WERI-Rb-1 (cell line): ENCODE results near the gene MATR3.

Experiments used
- DNase-seq: peaks from one replicate; pipeline ENCODE4 v3.0.0-alpha.2; 2020
- H3K27ac ChIP-seq: fragments of 250-450 bp; sonication (Bioruptor Pico); 2 replicates; pipeline ENCODE4 v1.5.1; 2020; ENCODE audit warnings: mild to moderate bottlenecking, moderate library complexity
- H3K27me3 ChIP-seq: fragments of 250-450 bp; sonication (Bioruptor Pico); 2 replicates; pipeline ENCODE4 v1.5.1; 2021; ENCODE audit warnings: mild to moderate bottlenecking, low read depth, moderate library complexity; ENCODE audit not compliant: insufficient read depth, severe bottlenecking
- H3K36me3 ChIP-seq: fragments of 250-450 bp; sonication (Bioruptor Pico); 2 replicates; pipeline ENCODE4 v1.5.1; 2020; ENCODE audit warnings: mild to moderate bottlenecking, moderate library complexity
- H3K4me3 ChIP-seq: 2 replicates; pipeline ENCODE4 v1.5.1; 2011; ENCODE audit warnings: low read depth, mild to moderate bottlenecking, control low read depth, low read length
- H3K9me3 ChIP-seq: fragments of 250-450 bp; sonication (Bioruptor Pico); 2 replicates; pipeline ENCODE4 v1.5.1; 2021; ENCODE audit warnings: mild to moderate bottlenecking, moderate library complexity; ENCODE audit not compliant: severe bottlenecking
- CTCF ChIP-seq: IDR thresholded peaks from 2 replicates; pipeline ENCODE4 v1.5.1; 2011; ENCODE audit warnings: low read depth, mild to moderate bottlenecking, control low read depth, inconsistent platforms, low read length

Gene MATR3

GRCh38 chr5:139297439-139298133 is 4.0 kb downstream of the MATR3 start:
- Histone ChIP-seq H3K36me3 (peaks cover 68% of the 10 kb centered on the region), H3K9me3 (no peaks in the 10 kb centered on the region), H3K4me3 (no peak overlapping the region), H3K27ac (no peak overlapping the region), H3K27me3 (no peaks in the 10 kb centered on the region)
- no peak for TF ChIP-seq CTCF
- DNase-seq = no peak

GRCh38 chr5:139298242-139298641 is 4.7 kb downstream of the MATR3 start:
- Histone ChIP-seq H3K36me3 (peaks cover 71% of the 10 kb centered on the region), H3K9me3 (no peaks in the 10 kb centered on the region), H3K4me3 (no peak overlapping the region), H3K27ac (no peak overlapping the region), H3K27me3 (no peaks in the 10 kb centered on the region)
- no peak for DNase-seq
- no peak for TF ChIP-seq CTCF

GRCh38 chr5:139299486-139299885 is 5.9 kb downstream of the MATR3 start:
- DNase-seq = no peak
- Histone ChIP-seq H3K27ac (no peak overlapping the region), H3K27me3 (no peaks in the 10 kb centered on the region), H3K4me3 (no peak overlapping the region), H3K36me3 (peaks cover 63% of the 10 kb centered on the region), H3K9me3 (no peaks in the 10 kb centered on the region)
- TF ChIP-seq CTCF = no peak

GRCh38 chr5:139301808-139302499 is 8.4 kb downstream of the MATR3 start:
- no peaks in the 10 kb centered on the region for H3K9me3 ChIP-seq
- no peak for TF ChIP-seq CTCF
- H3K36me3 ChIP-seq = peaks cover 44% of the 10 kb centered on the region
- no peak overlapping the region for H3K27ac ChIP-seq
- H3K4me3 ChIP-seq = no peak overlapping the region
- no peaks in the 10 kb centered on the region for H3K27me3 ChIP-seq
- DNase-seq = no peak

- H3K4me3 ChIP-seq = no peak overlapping the region
- no peaks in the 10 kb centered on the region for H3K9me3 ChIP-seq
- no peaks in the 10 kb centered on the region for H3K27me3 ChIP-seq
- H3K36me3 ChIP-seq = peaks cover 36% of the 10 kb centered on the region
- H3K27ac ChIP-seq = no peak overlapping the region
- DNase-seq = no peak
- no peak for TF ChIP-seq CTCF
Measured at GRCh38 chr5:139304391-139305324, 11.1 kb downstream of the MATR3 start.
